SK-N-MC (cell line): Measurements from ENCODE around the gene TCF23.

Experiments used
- EZH2 ChIP-seq: fragments of 200-600 bp; sonication (generic); IDR thresholded peaks from one replicate; pipeline ENCODE4 v1.6.1; 2017; ENCODE audit warnings: antibody characterized with exemption
- FOXP2 ChIP-seq: optimal IDR thresholded peaks from 2 replicates; pipeline ENCODE3; 2011; ENCODE audit warnings: mild to moderate bottlenecking, moderate library complexity; ENCODE audit not compliant: insufficient read depth; ENCODE audit errors: extremely low read length, control extremely low read depth
- POLR2AphosphoS5 ChIP-seq: IDR thresholded peaks from 2 replicates; pipeline ENCODE4 v1.6.1; 2012; ENCODE audit warnings: mild to moderate bottlenecking, low read depth, low read length, borderline replicate concordance

DNA sequence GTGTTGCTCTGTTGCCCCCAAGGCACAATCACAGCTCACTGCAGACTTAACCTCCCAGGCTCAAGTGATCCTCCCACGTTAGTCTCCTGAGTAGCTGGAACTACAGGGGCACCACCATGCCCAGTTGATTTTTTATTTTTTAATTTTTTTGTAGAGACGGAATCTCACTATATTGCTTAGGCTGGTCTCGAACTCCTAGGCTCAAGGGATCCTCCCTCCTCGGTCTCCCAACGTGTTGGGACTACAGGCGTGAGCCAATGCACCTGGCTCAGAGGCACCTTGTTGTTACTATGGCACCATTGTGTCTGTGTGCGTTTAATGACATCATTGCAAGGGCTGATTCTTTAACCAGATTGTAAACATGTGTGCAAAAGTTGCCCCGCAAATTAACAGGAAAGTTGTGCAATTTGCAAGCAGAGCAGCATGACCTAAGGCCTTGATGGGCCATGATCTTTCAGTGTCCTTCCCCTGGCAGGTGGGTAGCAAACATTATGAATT is 22.6 kb downstream of the TCF23 start:
- TF ChIP-seq EZH2 (no peak), POLR2AphosphoS5 (no peak), FOXP2 (no peak)
